HCT116 (cell line): ENCODE results near the gene IRF8. TPM values are rescaled to one million over a fixed set of nuclear protein-coding genes. Genes with fewer than 3 reads are reported as not detected.
"Not testable (repeated sequence)": the region's sequence is repeated elsewhere in the genome, so short reads cannot be mapped to it uniquely, and the experiment has no call there.

ENCODE experiments used
- ATAC-seq: fragments of 200-7000 bp; cut with Tn5 transposase; 2 replicates; pipeline ENCODE4 v1.9.1; 2020; ENCODE audit warnings: mild to moderate bottlenecking, moderate library complexity
- BruUV-seq: library from RNA; stranded (reverse); fragments of 400-500 nt; replicated peaks from 2 replicates; lab custom pipeline; 2021; lab: Mats Ljungman, UMichigan
- CTCF ChIA-PET: fragments of 300-600 bp; sonication (Branson Sonifier 250); formaldehyde crosslinking; loops from one replicate; lab custom pipeline; 2021; ENCODE audit warnings: antibody characterized with exemption; lab: Charles Lee
- POLR2A ChIA-PET: fragments of 300-600, 350-600 bp; sonication (Branson Sonifier 250); formaldehyde crosslinking; loops from one replicate; lab custom pipeline; 2021; ENCODE audit warnings: antibody characterized with exemption; lab: Charles Lee
- RAD21 ChIA-PET, 2 experiments: fragments of 300-600 bp; sonication (Branson Sonifier 250); formaldehyde crosslinking; loops; one replicate each; lab custom pipeline; 2023; ENCODE audit warnings: low total read pairs in 2 of 2; ENCODE audit not compliant: uncharacterized antibody in 2 of 2, unreplicated experiment in 2 of 2, low non-redundant PET in 1 of 2; lab: Charles Lee
- DNase-seq: peaks from one replicate; pipeline ENCODE4 v3.0.0-alpha.2; 2010; ENCODE audit warnings: low read depth, low spot score
- H2AFZ ChIP-seq: fragments of 200-600 bp; shearing (Covaris generic), sonication (generic); 2 replicates; pipeline ENCODE4 v1.6.1; 2017; ENCODE audit warnings: low read depth, mixed run types, mixed read lengths, antibody characterized with exemption, low read length; ENCODE audit not compliant: poor library complexity, severe bottlenecking
- H3K27ac ChIP-seq: 2 replicates; pipeline ENCODE4 v1.5.1; 2012; ENCODE audit warnings: low read depth, low read length
- H3K27me3 ChIP-seq: fragments of 200-600 bp; sonication (generic); 2 replicates; pipeline ENCODE4 v1.6.1; 2016; ENCODE audit warnings: mixed run types, low read length, mixed read lengths; ENCODE audit not compliant: insufficient read depth
- H3K36me3 ChIP-seq, 2 experiments: fragments of 200-500 bp in 1 of 2; fragments of 200-600 bp in 1 of 2; sonication (Bioruptor generic) in 1 of 2; sonication (generic) in 1 of 2; 2 replicates each; pipeline versions ENCODE4 v1.5.1 to v1.6.1; 2014 to 2016; ENCODE audit warnings: low read length in 2 of 2, inconsistent platforms in 1 of 2, mixed read lengths in 1 of 2, mixed run types in 1 of 2; ENCODE audit not compliant: insufficient read depth in 2 of 2, control insufficient read depth in 1 of 2
- H3K4me1 ChIP-seq, 2 experiments: fragments of 200-600 bp in 1 of 2; sonication (generic) in 1 of 2; 2 replicates each; pipeline versions ENCODE4 v1.5.1 to v1.6.1; 2012 to 2017; ENCODE audit warnings: low read length in 2 of 2, inconsistent platforms in 1 of 2, mild to moderate bottlenecking in 1 of 2, mixed read lengths in 1 of 2, mixed run types in 1 of 2, moderate library complexity in 1 of 2; ENCODE audit not compliant: insufficient read depth in 2 of 2, control insufficient read depth in 1 of 2
- H3K4me2 ChIP-seq: fragments of 200-600 bp; sonication (generic); 2 replicates; pipeline ENCODE4 v1.6.1; 2017; ENCODE audit warnings: mixed run types, low read length, mixed read lengths
- H3K4me3 ChIP-seq, 2 experiments: fragments of 200-600 bp in 1 of 2; sonication (generic) in 1 of 2; replicated peaks in 1 of 2; 2 replicates each; pipeline ENCODE4 v1.5.1; 2011 to 2016; ENCODE audit warnings: low read length in 2 of 2, control low read depth in 1 of 2, low read depth in 1 of 2, mild to moderate bottlenecking in 1 of 2, mixed read lengths in 1 of 2, mixed run types in 1 of 2
- H3K79me2 ChIP-seq: fragments of 200-600 bp; sonication (generic); 2 replicates; pipeline ENCODE4 v1.6.1; 2017; ENCODE audit warnings: mild to moderate bottlenecking, mixed run types, low read length, moderate library complexity, mixed read lengths; ENCODE audit not compliant: insufficient read depth
- H3K9ac ChIP-seq: fragments of 200-600 bp; sonication (generic); 2 replicates; pipeline ENCODE4 v1.6.1; 2016; ENCODE audit warnings: low read length, mixed read lengths
- H3K9me2 ChIP-seq: fragments of 200-600 bp; sonication (generic), shearing (Covaris generic); 2 replicates; pipeline ENCODE4 v1.6.1; 2017; ENCODE audit warnings: mixed run types, mild to moderate bottlenecking, moderate library complexity; ENCODE audit not compliant: insufficient read depth
- H3K9me3 ChIP-seq, 2 experiments: fragments of 200-500 bp in 1 of 2; fragments of 200-600 bp in 1 of 2; sonication (Bioruptor generic) in 1 of 2; sonication (generic) in 1 of 2; 2 replicates each; pipeline ENCODE4 v1.6.1; 2014 to 2017; ENCODE audit warnings: low read length in 2 of 2, mixed read lengths in 2 of 2, inconsistent platforms in 1 of 2, low read depth in 1 of 2, mild to moderate bottlenecking in 1 of 2, mixed run types in 1 of 2, moderate library complexity in 1 of 2; ENCODE audit not compliant: control insufficient read depth in 1 of 2, insufficient read depth in 1 of 2
- H4K20me1 ChIP-seq: fragments of 200-600 bp; sonication (generic), shearing (Covaris generic); 2 replicates; pipeline ENCODE4 v1.6.1; 2017; ENCODE audit warnings: mixed run types, mild to moderate bottlenecking, moderate library complexity; ENCODE audit not compliant: insufficient read depth
- CTCF ChIP-seq, 3 experiments: fragments of 200-600 bp in 1 of 3; sonication (generic) in 1 of 3; IDR thresholded peaks in 2 of 3; conservative IDR thresholded peaks in 1 of 3; 2 replicates each; pipeline ENCODE4 v1.5.1; 2012 to 2017; ENCODE audit warnings: low read depth in 2 of 3, low read length in 2 of 3, antibody characterized with exemption in 1 of 3, borderline replicate concordance in 1 of 3, control low read depth in 1 of 3, mild to moderate bottlenecking in 1 of 3, mixed read lengths in 1 of 3, mixed run types in 1 of 3, moderate library complexity in 1 of 3; ENCODE audit not compliant: insufficient read depth in 1 of 3
- FOSL1 ChIP-seq: IDR thresholded peaks from 2 replicates; pipeline ENCODE4 v1.6.1; 2012; ENCODE audit warnings: low read depth
- POLR2AphosphoS5 ChIP-seq: IDR thresholded peaks from 2 replicates; pipeline ENCODE4 v1.6.1; 2011; ENCODE audit warnings: mild to moderate bottlenecking, low read depth, low read length, moderate library complexity
- SP1 ChIP-seq: IDR thresholded peaks from 2 replicates; pipeline ENCODE4 v1.6.1; 2012; ENCODE audit warnings: low read depth
- ZFX ChIP-seq: fragments of 450-650 bp; IDR thresholded peaks from 2 replicates; pipeline ENCODE4 v1.6.1; 2017
- intact Hi-C: fragments of 100-400 bp; cut with micrococcal nuclease; formaldehyde crosslinking; loops from 2 replicates; pipeline ENCODE4 v1.10.0; 2022
- total RNA-seq: library from RNA; stranded (reverse); gene quantifications from one replicate; pipeline ENCODE4 v1.2.1, GENCODE V29; 2021; ENCODE audit not compliant: unreplicated experiment

IRF8 gene
- total RNA-seq, 1 experiment from 2014 or later: 0.61 TPM

GRCh38 chr16:85940214-85940613 lies 41.3 kb downstream of the IRF8 start:
- H3K36me3 ChIP-seq: no peaks in the 10 kb centered on the region
- no peaks in the 10 kb centered on the region for H3K79me2 ChIP-seq
- POLR2A ChIA-PET: no interaction called here
- no peaks in the 10 kb centered on the region for H3K9me2 ChIP-seq
- RAD21 ChIA-PET: no interaction called here
- no peak for ATAC-seq
- intact Hi-C loops: no loop called here
- H3K4me2 ChIP-seq: no peak overlapping the region
- TF ChIP-seq SP1 (no peak), FOSL1 (no peak), POLR2AphosphoS5 (no peak), ZFX (no peak), CTCF (IDR thresholded peaks at IDR 0.05 in 2 of 3, conservative IDR thresholded peaks at IDR 0.05 in 1 of 3; ENCODE audit: borderline replicate concordance in 1 of 3, insufficient read depth in 1 of 3, low read depth in 2 of 3, low read length in 2 of 3) (no peak)
- TF ChIP-seq, all 23 proteins: peak for 0
- Histone ChIP-seq H2AFZ (no peak overlapping the region), H3K9me3 (no peaks in the 10 kb centered on the region), H3K4me3 (no peak overlapping the region), H3K9ac (no peak overlapping the region), H3K4me1 (no peaks in the 10 kb centered on the region), H4K20me1 (no peaks in the 10 kb centered on the region), H3K27me3 (peaks cover 65% of the 10 kb centered on the region), H3K27ac (no peak overlapping the region)
- DNase-seq: no peak
- CTCF ChIA-PET: interaction anchor here (1.8 kb wide), 1 partner anchor 119 kb away, joined by 5 read pairs; no protein-coding TSS in a partner anchor
- no TSS peak for BruUV-seq

- CTCF ChIA-PET: no interaction called here
- no peak overlapping the region for H3K27ac ChIP-seq
- H3K4me2 ChIP-seq: no peak overlapping the region
- ATAC-seq: no peak
- BruUV-seq: no TSS peak
- POLR2A ChIA-PET: no interaction called here
- H3K36me3 ChIP-seq: no peaks in the 10 kb centered on the region
- H3K79me2 ChIP-seq: no peaks in the 10 kb centered on the region
- no peak overlapping the region for H2AFZ ChIP-seq
- no peaks in the 10 kb centered on the region for H3K4me1 ChIP-seq
- no peak overlapping the region for H3K4me3 ChIP-seq
- no peaks in the 10 kb centered on the region for H4K20me1 ChIP-seq
- H3K9ac ChIP-seq: no peak overlapping the region
- no peaks in the 10 kb centered on the region for H3K9me2 ChIP-seq
- intact Hi-C loops: no loop called here
- H3K27me3 ChIP-seq: peaks cover 73% of the 10 kb centered on the region
- TF ChIP-seq SP1: no peak
- H3K9me3 ChIP-seq: no peaks in the 10 kb centered on the region
- RAD21 ChIA-PET: no interaction called here
- no peak for DNase-seq
These were observed 43.1 kb downstream of the IRF8 start for GRCh38 chr16:85941863-85942644.

GRCh38 chr16:85942659-85943058 lies 43.7 kb downstream of the IRF8 start:
- POLR2A ChIA-PET, H3K4me1 ChIP-seq, H3K9me3 ChIP-seq, H3K4me2 ChIP-seq, BruUV-seq, H2AFZ ChIP-seq, RAD21 ChIA-PET, DNase-seq, ATAC-seq, H3K79me2 ChIP-seq, H3K4me3 ChIP-seq, H3K27ac ChIP-seq, H3K9ac ChIP-seq, H3K36me3 ChIP-seq, H3K9me2 ChIP-seq, H4K20me1 ChIP-seq, intact Hi-C loops: not testable (repeated sequence)
- H3K27me3 ChIP-seq: peaks cover 79% of the 10 kb centered on the region
- CTCF ChIA-PET: interaction anchor here (0.6 kb wide), 1 partner anchor 39 kb away, joined by 3 read pairs; no protein-coding TSS in a partner anchor
